IMR-90 (cell line): ENCODE data around the gene SLAMF7.

Experiments
- POLR2A ChIP-seq: IDR thresholded peaks from 2 replicates; pipeline ENCODE4 v1.6.1; 2012; ENCODE audit warnings: mild to moderate bottlenecking, low read depth, low read length
- RCOR1 ChIP-seq: IDR thresholded peaks from 2 replicates; pipeline ENCODE4 v1.6.1; 2012; ENCODE audit warnings: mild to moderate bottlenecking, low read length, improper control_type of control experiment; ENCODE audit not compliant: insufficient replicate concordance
- TF ChIP-seq, protein P1 (sequence below): conservative IDR thresholded peaks from 2 replicates; pipeline ENCODE4 v1.5.1; 2012; ENCODE audit warnings: mild to moderate bottlenecking, low read depth, low read length, improper control_type of control experiment
- TF ChIP-seq, protein P2 (sequence below): fragments of 150-350 bp; IDR thresholded peaks from 2 replicates; pipeline ENCODE4 v1.6.1; 2017; ENCODE audit warnings: mild to moderate bottlenecking, antibody characterized with exemption, low read length, low read depth

DNA sequence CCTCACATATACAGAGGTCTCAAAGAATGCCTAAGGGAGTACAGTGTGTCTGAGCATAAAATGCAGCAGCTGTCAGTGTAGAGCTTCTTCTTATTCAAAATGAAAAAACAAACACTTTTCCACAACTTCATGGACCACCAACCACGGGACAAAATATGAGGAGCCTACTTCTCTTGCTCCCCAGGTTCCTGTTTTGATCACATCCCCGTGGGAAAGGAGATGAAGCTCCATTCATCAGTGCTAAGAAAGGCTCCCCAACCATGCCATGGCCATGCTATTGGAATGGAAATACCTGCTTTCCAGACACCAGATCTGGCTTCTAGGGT lies 27.8 kb upstream of the SLAMF7 start:
- TF ChIP-seq, protein P1, sequence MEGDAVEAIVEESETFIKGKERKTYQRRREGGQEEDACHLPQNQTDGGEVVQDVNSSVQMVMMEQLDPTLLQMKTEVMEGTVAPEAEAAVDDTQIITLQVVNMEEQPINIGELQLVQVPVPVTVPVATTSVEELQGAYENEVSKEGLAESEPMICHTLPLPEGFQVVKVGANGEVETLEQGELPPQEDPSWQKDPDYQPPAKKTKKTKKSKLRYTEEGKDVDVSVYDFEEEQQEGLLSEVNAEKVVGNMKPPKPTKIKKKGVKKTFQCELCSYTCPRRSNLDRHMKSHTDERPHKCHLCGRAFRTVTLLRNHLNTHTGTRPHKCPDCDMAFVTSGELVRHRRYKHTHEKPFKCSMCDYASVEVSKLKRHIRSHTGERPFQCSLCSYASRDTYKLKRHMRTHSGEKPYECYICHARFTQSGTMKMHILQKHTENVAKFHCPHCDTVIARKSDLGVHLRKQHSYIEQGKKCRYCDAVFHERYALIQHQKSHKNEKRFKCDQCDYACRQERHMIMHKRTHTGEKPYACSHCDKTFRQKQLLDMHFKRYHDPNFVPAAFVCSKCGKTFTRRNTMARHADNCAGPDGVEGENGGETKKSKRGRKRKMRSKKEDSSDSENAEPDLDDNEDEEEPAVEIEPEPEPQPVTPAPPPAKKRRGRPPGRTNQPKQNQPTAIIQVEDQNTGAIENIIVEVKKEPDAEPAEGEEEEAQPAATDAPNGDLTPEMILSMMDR, result no peak
- no peak for TF ChIP-seq RCOR1
- TF ChIP-seq, protein P2, sequence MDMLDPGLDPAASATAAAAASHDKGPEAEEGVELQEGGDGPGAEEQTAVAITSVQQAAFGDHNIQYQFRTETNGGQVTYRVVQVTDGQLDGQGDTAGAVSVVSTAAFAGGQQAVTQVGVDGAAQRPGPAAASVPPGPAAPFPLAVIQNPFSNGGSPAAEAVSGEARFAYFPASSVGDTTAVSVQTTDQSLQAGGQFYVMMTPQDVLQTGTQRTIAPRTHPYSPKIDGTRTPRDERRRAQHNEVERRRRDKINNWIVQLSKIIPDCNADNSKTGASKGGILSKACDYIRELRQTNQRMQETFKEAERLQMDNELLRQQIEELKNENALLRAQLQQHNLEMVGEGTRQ, result no peak
- TF ChIP-seq POLR2A, result no peak
